Stimulated activated CD4-positive, alpha-beta T cell treated with anti-CD3 and anti-CD28 coated beads, Interleukin-4, amount 100 ng/mL, for 48 hours (primary cell): Measurements from ENCODE around the gene PLCH1.
"Not testable (repeated sequence)": the region's sequence is repeated elsewhere in the genome, so short reads cannot be mapped to it uniquely, and the experiment has no call there.

Experiments
- DNase-seq, 2 donors: peaks; one replicate each; pipeline ENCODE4 v3.0.0-alpha.2; 2020; ENCODE audit warnings: low read depth in 2 of 2

Gene PLCH1

GRCh38 chr3:155420881-155421486 is 323.9 kb downstream of the PLCH1 start:
- no peak for DNase-seq

GRCh38 chr3:155420406-155420805 is 324.5 kb downstream of the PLCH1 start:
- DNase-seq = no peak

GRCh38 chr3:155418407-155418806 is 326.5 kb downstream of the PLCH1 start:
- no peak for DNase-seq

- DNase-seq = no peak
These were observed 327.8 kb downstream of the PLCH1 start for GRCh38 chr3:155417119-155417517.

- DNase-seq = no peak
These were observed 328.3 kb downstream of the PLCH1 start for GRCh38 chr3:155416500-155417118.

- no peak for DNase-seq
These were observed 332.0 kb downstream of the PLCH1 start for GRCh38 chr3:155412904-155413303.

GRCh38 chr3:155411500-155412223 is 333.2 kb downstream of the PLCH1 start:
- no peak for DNase-seq

GRCh38 chr3:155409336-155409735 is 335.5 kb downstream of the PLCH1 start:
- no peak for DNase-seq

- no peak for DNase-seq
These were observed 336.9 kb downstream of the PLCH1 start for GRCh38 chr3:155407971-155408370.

GRCh38 chr3:155407331-155407730 is 337.5 kb downstream of the PLCH1 start:
- no peak for DNase-seq

- no peak for DNase-seq
These were observed 340.4 kb downstream of the PLCH1 start for GRCh38 chr3:155404486-155404885.

GRCh38 chr3:155402656-155403055 is 342.2 kb downstream of the PLCH1 start:
- DNase-seq = no peak

- no peak for DNase-seq
These were observed 346.8 kb downstream of the PLCH1 start for GRCh38 chr3:155398046-155398445.

GRCh38 chr3:155394896-155395295 is 350.0 kb downstream of the PLCH1 start:
- not testable (repeated sequence) for DNase-seq

GRCh38 chr3:155394240-155394639 is 350.6 kb downstream of the PLCH1 start:
- DNase-seq = no peak

- no peak for DNase-seq
These were observed 351.6 kb downstream of the PLCH1 start for GRCh38 chr3:155393316-155393715.

- no peak for DNase-seq
These were observed 352.7 kb downstream of the PLCH1 start for GRCh38 chr3:155392138-155392537.

- DNase-seq = no peak
These were observed 353.3 kb downstream of the PLCH1 start for GRCh38 chr3:155391551-155391958.

GRCh38 chr3:155391104-155391503 is 353.8 kb downstream of the PLCH1 start:
- no peak for DNase-seq

GRCh38 chr3:155390351-155390750 is 354.5 kb downstream of the PLCH1 start:
- no peak for DNase-seq

- no peak for DNase-seq
These were observed 356.5 kb downstream of the PLCH1 start for GRCh38 chr3:155388417-155388816.

GRCh38 chr3:155387571-155387970 is 357.3 kb downstream of the PLCH1 start:
- no peak for DNase-seq

GRCh38 chr3:155386919-155387318 is 358.0 kb downstream of the PLCH1 start:
- no peak for DNase-seq
